GM12878 (cell line): ENCODE results near the gene KCNH4. TPM values are rescaled to one million over a fixed set of nuclear protein-coding genes. Genes with fewer than 3 reads are reported as not detected.

ENCODE experiments used
- BCL11A ChIP-seq: IDR thresholded peaks from 2 replicates; pipeline ENCODE4 v1.6.1; 2011; ENCODE audit warnings: low read depth, low read length
- CEBPZ ChIP-seq: fragments of 150-350 bp; IDR thresholded peaks from 2 replicates; pipeline ENCODE4 v1.6.1; 2016; ENCODE audit warnings: low read depth, low read length
- EED ChIP-seq: sonication (generic); IDR thresholded peaks from 2 replicates; pipeline ENCODE4 v1.6.1; 2016; ENCODE audit warnings: antibody characterized with exemption, low read depth
- GABPA ChIP-seq: IDR thresholded peaks from 2 replicates; pipeline ENCODE4 v1.6.1; 2014; ENCODE audit warnings: antibody characterized with exemption, low read depth, mild to moderate bottlenecking, inconsistent platforms
- GATAD2B ChIP-seq: fragments of 450-650 bp; conservative IDR thresholded peaks from 2 replicates; pipeline ENCODE4 v1.6.1; 2017; ENCODE audit warnings: low read depth, mild to moderate bottlenecking, moderate library complexity
- LARP7 ChIP-seq: fragments of 450-650 bp; IDR thresholded peaks from 2 replicates; pipeline ENCODE4 v1.6.1; 2017; ENCODE audit warnings: mild to moderate bottlenecking
- NBN ChIP-seq: fragments of 450-650 bp; IDR thresholded peaks from 2 replicates; pipeline ENCODE4 v1.6.1; 2016
- NFYA ChIP-seq: IDR thresholded peaks from 2 replicates; pipeline ENCODE4 v1.6.1; 2011; ENCODE audit warnings: low read depth, mild to moderate bottlenecking, low read length, improper control_type of control experiment, borderline replicate concordance
- NR2C1 ChIP-seq: fragments of 450-650 bp; IDR thresholded peaks from 2 replicates; pipeline ENCODE4 v1.6.1; 2017; ENCODE audit warnings: antibody characterized with exemption, mild to moderate bottlenecking, moderate library complexity
- NR2C2 ChIP-seq: IDR thresholded peaks from 2 replicates; pipeline ENCODE4 v1.6.1; 2011; ENCODE audit warnings: borderline replicate concordance, low read depth; ENCODE audit not compliant: control insufficient read depth, insufficient read length
- PRDM15 ChIP-seq: fragments of 450-650 bp; formaldehyde crosslinking; IDR thresholded peaks from 2 replicates; pipeline ENCODE4 v1.4.0; 2020; ENCODE audit warnings: mild to moderate bottlenecking, moderate library complexity
- TAF1 ChIP-seq: IDR thresholded peaks from 2 replicates; pipeline ENCODE4 v1.6.1; 2011; ENCODE audit warnings: mild to moderate bottlenecking, low read depth, low read length, borderline replicate concordance
- TCF12 ChIP-seq: IDR thresholded peaks from 2 replicates; pipeline ENCODE4 v1.6.1; 2011; ENCODE audit warnings: low read depth, mild to moderate bottlenecking, low read length
- ZNF274 ChIP-seq: IDR thresholded peaks from one replicate; pipeline ENCODE4 v1.8.0; 2011; ENCODE audit not compliant: insufficient read length, insufficient read depth
- ZNF687 ChIP-seq: fragments of 450-650 bp; IDR thresholded peaks from 2 replicates; pipeline ENCODE4 v1.6.1; 2017; ENCODE audit warnings: mild to moderate bottlenecking, moderate library complexity
- polyA plus RNA-seq, 11 experiments: library from polyadenylated mRNA; depleted of rRNA in 4 of 11; unstranded in 6 of 11; stranded (reverse) in 5 of 11; fragments of >200 nt; fragmentation: Nextera tagmentation in 4 of 11; fragmentation: Illumina TruSeq in 1 of 11; extraction: Ambion mirVana in 4 of 11; extraction: Trizol in 1 of 11; gene quantifications; 1 replicate in 1 of 11; 2 replicates in 10 of 11; pipeline versions ENCODE4 v1.2.1 to v1.2.3, GENCODE V29; 2011 to 2016; ENCODE audit warnings: inconsistent platforms in 2 of 11, missing spikeins in 2 of 11, low read depth in 1 of 11
- total RNA-seq, 4 experiments: library from RNA; depleted of rRNA in 3 of 4; stranded (reverse); fragments of >200 nt in 3 of 4; fragmentation: Illumina TruSeq in 1 of 4; extraction: Trizol in 1 of 4; gene quantifications; 2 replicates each; pipeline versions ENCODE4 v1.2.1 to v1.2.3, GENCODE V29; 2013 to 2021

Gene KCNH4
- total and polyA plus RNA-seq, 10 of the 15 experiments (the other 5 are each of a cell fraction or from before 2014, with no cell fraction given), result 0.03 to 0.88 (median 0.10) TPM; not detected in 2

GRCh38 chr17:42198897-42199296, 18.0 kb upstream of the KCNH4 start (continued):
- no peak for TF ChIP-seq NR2C2
- TF ChIP-seq NBN, result no peak
- TF ChIP-seq BCL11A, result no peak
- TF ChIP-seq EED, result no peak
- TF ChIP-seq LARP7, result no peak
- no peak for TF ChIP-seq PRDM15 (CRISPR knock-in tag)
- TF ChIP-seq ZNF274, result no peak
- no peak for TF ChIP-seq TAF1
- TF ChIP-seq GATAD2B, result no peak
- no peak for TF ChIP-seq TCF12
- peak; percentile 72; the same call in 1 of the 2 replicates for TF ChIP-seq ZNF687
- TF ChIP-seq NR2C1, result no peak
- TF ChIP-seq NFYA, result no peak
- TF ChIP-seq GABPA, result no peak
- TF ChIP-seq CEBPZ, result no peak
